ENCODE data around the gene BTG1. TPM values are rescaled to one million over a fixed set of nuclear protein-coding genes. Genes with fewer than 3 reads are reported as not detected.

Gene BTG1
- total and polyA plus RNA-seq, 2 of the 8 experiments (the other 6 are each of a cell fraction or from before 2014, with no cell fraction given) = 17.1 to 32.7 TPM

DNA sequence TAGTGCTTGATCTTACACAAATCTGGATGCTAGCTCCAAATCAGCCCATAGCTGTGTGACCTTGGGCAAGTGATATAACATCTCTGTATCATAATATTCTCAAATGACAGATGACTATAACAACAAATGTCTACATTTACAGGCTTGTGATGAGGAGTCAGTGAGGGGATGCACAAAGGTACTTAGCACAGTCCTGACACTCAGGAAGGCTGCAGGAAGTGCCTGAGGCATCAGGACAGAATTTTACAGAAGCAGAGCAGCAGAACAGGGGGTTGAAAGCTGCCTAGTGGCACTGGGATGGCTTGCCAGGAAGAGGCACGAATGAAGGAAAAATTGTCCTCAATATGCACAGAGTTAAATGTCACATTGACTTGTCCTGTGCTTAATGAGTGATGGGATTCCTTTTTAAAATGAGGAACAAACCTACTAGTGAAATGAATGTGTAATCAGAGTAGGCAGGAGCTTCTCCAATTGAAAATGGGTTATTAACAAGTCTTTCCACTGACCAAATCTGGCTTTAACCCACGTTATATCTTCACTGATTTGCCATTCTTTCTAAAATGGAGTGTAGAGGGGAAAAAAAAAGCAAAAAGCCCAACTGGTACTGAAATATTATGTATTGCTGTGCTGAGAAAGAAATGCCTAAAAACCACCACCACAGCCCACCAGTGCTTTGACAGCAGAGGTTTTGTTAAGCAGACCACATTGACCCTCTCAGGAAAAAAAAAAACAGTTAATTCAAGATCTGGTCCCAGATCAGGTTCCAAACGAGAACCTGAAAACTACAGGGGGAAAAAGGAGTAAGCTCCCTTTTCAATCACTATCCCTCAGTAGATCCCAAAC, 11.6 kb downstream of the BTG1 start:
- no peak overlapping the region for H3K9ac ChIP-seq (replicated peaks in 1 of 4; ENCODE audit: extremely low read depth in 1 of 4, low read depth in 3 of 4, low read length in 3 of 4)
- H3K4me1 ChIP-seq (replicated peaks in 1 of 4; ENCODE audit: control insufficient read depth in 3 of 4, insufficient read depth in 4 of 4, low read length in 3 of 4) = peaks cover 1 to 26% (median 18%) of the 10 kb centered on the region in 4 experiments; a peak in 5 of 7 replicates
- 78% methylated on average over 3 of the region's 3 CpGs; no CpG with 5 or more reads in 1 of the 2 experiments for WGBS, 2 experiments (ENCODE audit: extremely low coverage in 1 of 2, insufficient coverage in 1 of 2, insufficient read length in 1 of 2, insufficient replicate concordance in 2 of 2, low coverage in 1 of 2, low lambda C conversion rate in 2 of 2, missing lambda C conversion rate in 1 of 2)
- no peak overlapping the region for H3K18ac ChIP-seq (ENCODE audit: extremely low read depth, low read length)
- H2BK20ac ChIP-seq (ENCODE audit: low read length) = no peak overlapping the region
- H3K4ac ChIP-seq (replicated peaks; ENCODE audit: insufficient read length, low read depth, low read length) = no peak overlapping the region
- ChIA-PET CTCF (ENCODE audit: partially characterized antibody) (interaction anchor here (0.6 to 2.7 kb wide), 4 partner anchors 10 to 753 kb away, joined by 3 to 8 read pairs (median 4); no protein-coding TSS in a partner anchor), POLR2A (ENCODE audit: partially characterized antibody) (interaction anchor here (0.9 to 7.4 kb wide), 3 partner anchors 9 to 16 kb away, joined by 3 to 119 read pairs (median 4); partner anchors contain the start of gene BTG1)
- FAIRE-seq (no peak), DNase-seq (ENCODE audit: low read depth in 1 of 2, low spot score in 2 of 2) (no peak)
- no peak overlapping the region for H3K23ac ChIP-seq (ENCODE audit: insufficient read length)
- H2AK5ac ChIP-seq (ENCODE audit: low read depth, low read length) = no peak overlapping the region
- peaks cover 0 to 5% (median 0%) of the 10 kb centered on the region in 4 experiments; a peak in 2 of 8 replicates for H3K36me3 ChIP-seq (ENCODE audit: control insufficient read depth in 2 of 4, insufficient read depth in 4 of 4, low read length in 3 of 4)
- no peak overlapping the region for H4K5ac ChIP-seq (ENCODE audit: insufficient read length, low read depth, low read length)
- no peak overlapping the region for H2BK5ac ChIP-seq (ENCODE audit: low read depth, low read length)
- H2BK120ac ChIP-seq (replicated peaks; ENCODE audit: low read depth, low read length) = no peak overlapping the region
- H3K23me2 ChIP-seq (ENCODE audit: low read depth, low read length) = no peaks in the 10 kb centered on the region
- H2BK12ac ChIP-seq (ENCODE audit: low read depth, low read length) = no peak overlapping the region
- H3K79me1 ChIP-seq (ENCODE audit: low read depth, low read length) = peaks cover 3% of the 10 kb centered on the region; the same call in 1 of the 2 replicates
- H3K14ac ChIP-seq (ENCODE audit: insufficient read length) = no peak overlapping the region
- no peak overlapping the region for H4K91ac ChIP-seq (replicated peaks; ENCODE audit: insufficient read length, low read length)
- no peak overlapping the region for H3K27ac ChIP-seq (ENCODE audit: low read depth, low read length)
- peaks cover 2 to 3% of the 10 kb centered on the region in 2 experiments for H4K20me1 ChIP-seq (replicated peaks in 1 of 2; ENCODE audit: control insufficient read depth in 1 of 2, insufficient read depth in 2 of 2, low read length in 2 of 2)
- H2AFZ ChIP-seq (ENCODE audit: low read length) = no peak overlapping the region
- peaks cover 20 to 100% of the 10 kb centered on the region in 2 experiments; a peak in 3 of 4 replicates for H3K79me2 ChIP-seq (ENCODE audit: control insufficient read depth in 1 of 2, insufficient read depth in 2 of 2, low read length in 2 of 2)
- no peak overlapping the region for H2BK15ac ChIP-seq (ENCODE audit: low read length)
- H3K27me3 ChIP-seq (replicated peaks in 1 of 4; ENCODE audit: control insufficient read depth in 3 of 4, extremely low read depth in 1 of 4, insufficient read depth in 3 of 4, low read length in 3 of 4) = no peaks in the 10 kb centered on the region
- H3K9me3 ChIP-seq (ENCODE audit: insufficient read depth in 2 of 2, low read depth in 1 of 2, low read length in 1 of 2) = no peaks in the 10 kb centered on the region
- H3K4me2 ChIP-seq (ENCODE audit: insufficient read depth in 1 of 2, low read depth in 2 of 2, low read length in 2 of 2) = no peak overlapping the region; a peak in 1 of 4 replicates
- no peak overlapping the region for H3K56ac ChIP-seq (replicated peaks; ENCODE audit: insufficient read length, low read depth, low read length)
- no peak overlapping the region for H3K4me3 ChIP-seq (ENCODE audit: extremely low read depth in 1 of 4, insufficient read depth in 2 of 4, low read depth in 3 of 4, low read length in 4 of 4)
- no peak overlapping the region for H4K8ac ChIP-seq (ENCODE audit: extremely low read depth, insufficient read depth, low read length)
- TF ChIP-seq CHD2 (IDR thresholded peaks at IDR 0.05; ENCODE audit: low read length) (no peak), TBP (IDR thresholded peaks at IDR 0.05; ENCODE audit: low read depth, low read length) (no peak), RBBP5 (IDR thresholded peaks at IDR 0.05; ENCODE audit: borderline replicate concordance, low read depth, low read length) (no peak), RNF2 (IDR thresholded peaks at IDR 0.05; ENCODE audit: borderline replicate concordance, low read depth, low read length, missing control alignments, poor library complexity, severe bottlenecking) (no peak), HDAC2 (IDR thresholded peaks at IDR 0.05; ENCODE audit: borderline replicate concordance in 1 of 2, low read depth in 2 of 2, low read length in 2 of 2) (no peak), RFX5 (IDR thresholded peaks at IDR 0.05; ENCODE audit: borderline replicate concordance, low read depth, low read length) (no peak), POU5F1 (IDR thresholded peaks at IDR 0.05; ENCODE audit: low read depth, low read length) (no peak), BCL11A (IDR thresholded peaks at IDR 0.05; ENCODE audit: low read depth in 2 of 2, low read length in 2 of 2) (no peak)
- TF ChIP-seq, protein P1, sequence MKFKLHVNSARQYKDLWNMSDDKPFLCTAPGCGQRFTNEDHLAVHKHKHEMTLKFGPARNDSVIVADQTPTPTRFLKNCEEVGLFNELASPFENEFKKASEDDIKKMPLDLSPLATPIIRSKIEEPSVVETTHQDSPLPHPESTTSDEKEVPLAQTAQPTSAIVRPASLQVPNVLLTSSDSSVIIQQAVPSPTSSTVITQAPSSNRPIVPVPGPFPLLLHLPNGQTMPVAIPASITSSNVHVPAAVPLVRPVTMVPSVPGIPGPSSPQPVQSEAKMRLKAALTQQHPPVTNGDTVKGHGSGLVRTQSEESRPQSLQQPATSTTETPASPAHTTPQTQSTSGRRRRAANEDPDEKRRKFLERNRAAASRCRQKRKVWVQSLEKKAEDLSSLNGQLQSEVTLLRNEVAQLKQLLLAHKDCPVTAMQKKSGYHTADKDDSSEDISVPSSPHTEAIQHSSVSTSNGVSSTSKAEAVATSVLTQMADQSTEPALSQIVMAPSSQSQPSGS (IDR thresholded peaks at IDR 0.05; ENCODE audit: low read length) = no peak
